Measurements from ENCODE around the gene TUBGCP6.

TUBGCP6 gene

DNA sequence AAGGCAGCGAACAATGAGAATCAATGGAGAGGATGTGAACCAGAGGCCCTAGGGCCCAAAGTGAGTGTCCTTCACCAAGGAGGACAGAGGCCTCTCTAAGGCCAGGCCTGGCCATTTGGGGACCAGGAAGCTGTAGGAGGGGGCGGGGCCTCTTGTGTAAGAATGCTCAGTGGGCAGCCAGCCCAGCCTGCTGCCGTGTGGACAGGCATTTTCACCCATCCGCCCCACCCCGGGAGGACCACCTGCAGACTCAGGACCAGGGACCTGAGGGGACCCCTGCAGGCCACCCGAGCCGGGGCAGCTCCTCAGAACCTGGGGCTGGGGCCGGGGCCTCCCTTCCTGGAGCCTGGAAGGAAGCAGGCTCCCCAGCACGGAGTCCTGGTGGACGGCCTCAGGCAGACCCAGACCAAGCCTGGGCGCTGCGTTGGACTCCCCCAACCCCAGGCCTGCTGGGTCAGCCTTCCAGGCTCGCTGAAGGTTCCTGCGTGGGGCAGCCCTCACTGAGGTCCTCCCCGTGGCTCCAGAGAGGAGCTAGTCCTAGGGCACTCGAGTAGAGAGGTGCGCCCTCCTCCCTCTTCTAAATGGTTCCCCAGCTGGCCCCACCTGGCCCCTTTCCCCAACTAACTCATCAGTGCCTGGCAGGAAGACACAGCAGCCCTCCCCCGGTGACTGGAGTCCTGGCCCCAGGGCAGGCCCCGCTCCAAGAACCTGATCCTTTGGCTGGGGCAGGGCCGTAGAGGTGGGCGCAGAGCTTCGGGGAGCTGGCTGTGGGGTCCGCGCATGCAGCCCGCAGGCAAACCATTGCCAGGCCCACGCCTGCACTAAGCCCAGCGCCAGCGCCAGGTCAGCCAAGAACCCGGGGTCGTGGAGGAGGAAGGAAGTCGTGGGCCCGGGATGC, 60.6 kb downstream of the TUBGCP6 start:
- no peak for TF ChIP-seq CTCF (IDR thresholded peaks at IDR 0.05)
- Mint-ChIP-seq H3K9me3 (no peaks in the 10 kb centered on the region), H3K27ac (no peak overlapping the region), H3K27me3 (ENCODE audit: low read depth, poor library complexity) (peaks cover 4% of the 10 kb centered on the region), H3K4me3 (no peak overlapping the region), H3K4me1 (peaks cover 27% of the 10 kb centered on the region), H3K36me3 (ENCODE audit: low read depth) (no peaks in the 10 kb centered on the region)
- DNase-seq = peak; percentile 48

GRCh38 chr22:50183141-50183971, 61.5 kb downstream of the TUBGCP6 start:
- DNase-seq = no peak
- no peak overlapping the region for H3K27ac Mint-ChIP-seq
- peaks cover 21% of the 10 kb centered on the region for H3K4me1 Mint-ChIP-seq
- H3K27me3 Mint-ChIP-seq (ENCODE audit: low read depth, poor library complexity) = peaks cover 4% of the 10 kb centered on the region
- H3K36me3 Mint-ChIP-seq (ENCODE audit: low read depth) = no peaks in the 10 kb centered on the region
- no peak for TF ChIP-seq CTCF (IDR thresholded peaks at IDR 0.05)
- no peak overlapping the region for H3K4me3 Mint-ChIP-seq
- H3K9me3 Mint-ChIP-seq = no peaks in the 10 kb centered on the region

DNA sequence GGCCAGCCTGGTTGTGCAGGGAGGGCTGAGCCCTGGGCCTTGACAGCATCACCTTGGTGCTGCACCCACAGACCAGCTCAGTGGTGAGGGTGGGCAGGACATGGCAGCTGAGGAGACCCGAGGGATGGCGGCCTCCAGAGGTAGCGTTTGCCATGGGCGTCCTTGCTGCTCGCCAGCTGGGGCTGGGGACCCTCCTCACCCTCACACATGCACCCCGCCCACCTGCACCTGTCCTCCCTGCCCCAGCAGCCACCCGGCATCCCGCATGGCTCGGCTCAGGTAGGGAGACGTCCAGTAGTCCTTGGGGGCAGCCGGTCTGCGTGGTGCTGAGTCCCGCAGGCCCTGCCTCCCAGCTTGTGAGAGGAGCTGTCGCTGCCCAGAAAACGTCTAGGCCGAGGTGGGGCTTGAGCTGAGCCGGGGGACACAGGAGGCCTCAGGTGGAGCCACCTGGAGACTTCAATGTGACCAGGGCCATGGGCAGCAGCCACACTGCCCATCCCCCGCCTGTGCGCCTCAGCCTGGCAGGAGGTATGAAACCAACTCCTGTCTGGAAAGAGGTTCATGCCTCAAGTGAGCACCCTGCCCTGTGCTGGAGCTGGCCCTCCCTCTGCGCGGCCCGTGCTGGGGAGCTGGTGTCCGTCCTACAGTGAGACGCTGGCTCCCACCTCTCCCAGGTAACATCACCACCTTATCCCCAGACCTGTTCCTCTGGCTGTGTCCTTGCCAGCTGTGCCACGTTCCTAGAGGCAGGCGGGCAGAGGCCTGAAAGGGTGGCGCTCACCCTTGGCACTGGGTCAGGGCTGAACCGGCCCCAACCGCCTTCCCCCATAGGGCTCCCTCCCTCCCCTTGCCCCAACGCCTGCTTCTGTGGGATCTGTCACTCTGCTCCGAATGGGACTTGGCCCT, 62.4 kb downstream of the TUBGCP6 start:
- DNase-seq = no peak
- H3K4me3 Mint-ChIP-seq = no peak overlapping the region
- H3K9me3 Mint-ChIP-seq = no peaks in the 10 kb centered on the region
- peaks cover 4% of the 10 kb centered on the region for H3K27me3 Mint-ChIP-seq (ENCODE audit: low read depth, poor library complexity)
- no peak for TF ChIP-seq CTCF (IDR thresholded peaks at IDR 0.05)
- no peaks in the 10 kb centered on the region for H3K36me3 Mint-ChIP-seq (ENCODE audit: low read depth)
- no peak overlapping the region for H3K27ac Mint-ChIP-seq
- H3K4me1 Mint-ChIP-seq = peaks cover 20% of the 10 kb centered on the region

DNA sequence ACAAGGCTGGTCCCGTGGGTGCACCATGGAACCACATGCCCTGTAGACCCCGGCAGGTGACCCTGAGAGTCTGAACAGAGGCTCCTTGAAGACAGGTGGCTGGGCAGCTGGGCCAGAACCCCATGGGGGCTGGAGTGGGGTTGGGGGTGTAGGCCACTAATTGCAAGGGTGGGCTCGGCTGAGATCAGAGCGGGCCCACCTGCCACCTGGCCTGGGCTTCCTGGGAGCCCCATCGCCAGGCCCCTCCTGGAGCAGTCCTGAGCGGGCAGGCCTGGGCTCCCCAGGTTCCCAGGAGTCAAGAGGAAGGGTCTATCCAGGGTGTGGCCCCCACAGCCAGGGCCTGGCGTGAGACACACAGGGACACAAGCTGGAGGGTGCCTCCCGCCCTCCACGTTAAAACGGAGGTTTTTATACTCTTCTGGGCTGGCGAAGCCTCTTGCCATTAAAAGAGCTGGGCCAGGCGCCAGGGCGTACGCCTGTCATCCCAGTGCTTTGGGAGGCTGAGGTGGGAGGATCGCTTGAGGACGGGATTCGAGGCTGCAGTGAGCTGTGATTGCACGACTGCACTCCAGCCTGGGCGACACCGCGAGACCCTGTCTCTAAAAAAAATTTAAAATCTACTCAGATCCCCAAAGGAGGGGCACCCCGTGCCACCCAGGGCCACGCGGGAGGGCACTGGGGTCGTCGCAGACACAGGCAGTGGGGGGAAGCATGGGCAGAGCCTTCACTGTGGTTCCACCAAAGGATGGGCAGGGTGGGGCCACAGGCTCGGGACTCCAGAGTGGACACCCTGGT, 63.9 kb downstream of the TUBGCP6 start:
- Mint-ChIP-seq H3K27ac (no peak overlapping the region), H3K36me3 (ENCODE audit: low read depth) (no peaks in the 10 kb centered on the region), H3K27me3 (ENCODE audit: low read depth, poor library complexity) (peaks cover 7% of the 10 kb centered on the region), H3K9me3 (no peaks in the 10 kb centered on the region), H3K4me1 (peaks cover 19% of the 10 kb centered on the region), H3K4me3 (no peak overlapping the region)
- TF ChIP-seq CTCF (IDR thresholded peaks at IDR 0.05) = no peak
- no peak for DNase-seq

All from nephron progenitor cell (in vitro differentiated cells).